ENCODE data around the gene SH3TC1.

The SH3TC1 gene

DNA sequence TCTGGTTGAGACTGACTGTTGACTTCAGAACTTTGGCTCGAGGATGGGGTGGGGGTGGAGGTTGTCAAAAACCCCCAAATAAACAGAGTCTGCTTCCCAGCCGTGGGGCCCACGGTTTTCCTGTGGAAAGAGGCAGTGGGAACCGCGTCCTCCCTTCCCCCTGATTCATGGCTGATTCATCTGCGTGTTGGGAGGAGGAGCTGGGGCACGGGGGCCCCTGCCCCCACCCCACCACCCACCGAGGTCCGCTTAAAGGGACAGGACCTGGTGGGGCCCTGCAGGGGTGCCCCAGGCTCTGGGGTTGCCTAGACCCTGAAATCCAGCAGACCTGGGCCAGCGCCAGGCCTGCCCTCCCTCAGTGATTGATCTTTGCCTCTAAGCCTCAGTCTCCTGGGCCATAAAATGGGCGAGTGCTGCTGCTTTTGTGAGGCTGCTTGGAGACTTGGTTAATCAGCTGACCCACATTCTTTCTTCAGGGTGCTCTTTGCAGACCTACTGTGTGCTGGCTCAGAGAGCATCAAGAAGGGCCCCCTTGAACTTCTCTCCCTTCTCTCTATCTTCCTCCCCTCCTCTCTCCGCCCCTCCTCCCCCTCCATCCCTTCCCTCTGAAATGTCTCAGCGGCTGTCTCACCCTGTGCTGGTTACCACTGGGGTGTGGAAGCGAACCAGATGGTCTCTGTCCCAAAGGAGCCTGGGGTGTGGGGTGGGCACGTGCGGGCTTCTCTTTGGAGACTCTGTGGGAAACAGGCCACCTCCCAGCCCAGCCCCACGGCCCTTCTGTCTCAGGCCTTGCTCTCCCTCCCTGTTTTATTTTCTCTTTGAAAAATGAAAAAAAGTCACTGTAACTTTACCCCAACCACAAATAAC, 79.6 kb downstream of the SH3TC1 start:
- peaks cover 7 to 82% (median 59%) of the 10 kb centered on the region in 5 donors for H3K4me1 ChIP-seq (ENCODE audit: control insufficient read depth in 5 of 5, insufficient read depth in 5 of 5, low read length in 5 of 5)
- no peaks in the 10 kb centered on the region for H3K27me3 ChIP-seq (ENCODE audit: control insufficient read depth in 5 of 5, insufficient read depth in 4 of 5, low read length in 5 of 5)
- H3K27ac ChIP-seq (ENCODE audit: low read depth, low read length) = peak overlapping the region; percentile 37
- no peak overlapping the region for H3K9ac ChIP-seq (ENCODE audit: low read length in 5 of 5)
- H3K9me3 ChIP-seq (ENCODE audit: control insufficient read depth in 5 of 5, low read length in 5 of 5) = no peaks in the 10 kb centered on the region
- H3K4me3 ChIP-seq (ENCODE audit: low read depth in 1 of 5, low read length in 5 of 5) = no peak overlapping the region
- H3K36me3 ChIP-seq (ENCODE audit: control insufficient read depth in 5 of 5, insufficient read depth in 5 of 5, low read length in 5 of 5) = no peaks in the 10 kb centered on the region

DNA sequence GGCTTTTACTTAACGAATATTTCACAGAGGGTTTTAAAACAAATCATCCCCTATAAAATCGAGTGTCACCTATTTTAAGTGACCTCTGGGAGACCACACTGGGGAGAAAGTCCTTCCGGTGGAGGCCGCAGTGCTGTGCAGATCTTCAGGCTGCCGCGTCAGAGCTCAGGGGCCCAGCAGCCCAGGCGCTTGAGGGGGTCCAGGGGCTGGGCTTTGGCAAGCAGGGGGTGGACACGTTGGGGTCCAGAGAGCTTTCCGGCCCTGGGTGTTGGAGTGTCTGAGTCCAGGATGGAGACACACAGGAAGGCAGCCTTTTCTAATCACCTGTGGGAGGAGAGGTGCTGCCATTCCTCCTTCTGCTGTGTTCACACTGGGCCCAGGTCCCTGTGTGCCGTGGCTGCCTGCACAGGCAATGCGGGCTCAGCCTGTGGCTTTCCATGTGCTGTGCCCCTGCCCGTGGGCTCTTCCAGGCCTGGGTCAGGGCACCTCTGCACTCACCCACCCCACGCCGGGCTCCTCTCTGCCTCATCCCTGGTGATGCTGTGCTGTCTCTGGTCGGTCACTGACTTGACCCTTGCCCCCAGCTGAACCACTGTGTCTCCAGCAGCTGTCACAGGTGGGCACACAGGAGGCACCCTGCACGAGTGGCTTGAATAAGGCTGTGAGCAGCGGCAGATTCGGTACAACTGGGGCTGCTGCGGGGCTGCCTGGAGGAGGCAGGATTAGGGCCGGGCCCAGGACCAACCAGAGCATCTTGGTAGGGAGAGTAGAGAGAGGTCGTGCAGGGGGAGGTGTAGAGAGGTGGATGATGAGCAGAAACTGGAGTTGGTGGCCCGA, 80.4 kb downstream of the SH3TC1 start:
- no peaks in the 10 kb centered on the region for H3K27me3 ChIP-seq (ENCODE audit: control insufficient read depth in 5 of 5, insufficient read depth in 4 of 5, low read length in 5 of 5)
- peaks cover 7 to 73% (median 52%) of the 10 kb centered on the region in 5 donors for H3K4me1 ChIP-seq (ENCODE audit: control insufficient read depth in 5 of 5, insufficient read depth in 5 of 5, low read length in 5 of 5)
- H3K36me3 ChIP-seq (ENCODE audit: control insufficient read depth in 5 of 5, insufficient read depth in 5 of 5, low read length in 5 of 5) = no peaks in the 10 kb centered on the region
- no peak overlapping the region for H3K4me3 ChIP-seq (ENCODE audit: low read depth in 1 of 5, low read length in 5 of 5)
- no peak overlapping the region for H3K27ac ChIP-seq (ENCODE audit: low read depth, low read length)
- peak overlapping the region in 1 of 5 donors; percentile 30 for H3K9ac ChIP-seq (ENCODE audit: low read length in 5 of 5)
- no peaks in the 10 kb centered on the region for H3K9me3 ChIP-seq (ENCODE audit: control insufficient read depth in 5 of 5, low read length in 5 of 5)

DNA sequence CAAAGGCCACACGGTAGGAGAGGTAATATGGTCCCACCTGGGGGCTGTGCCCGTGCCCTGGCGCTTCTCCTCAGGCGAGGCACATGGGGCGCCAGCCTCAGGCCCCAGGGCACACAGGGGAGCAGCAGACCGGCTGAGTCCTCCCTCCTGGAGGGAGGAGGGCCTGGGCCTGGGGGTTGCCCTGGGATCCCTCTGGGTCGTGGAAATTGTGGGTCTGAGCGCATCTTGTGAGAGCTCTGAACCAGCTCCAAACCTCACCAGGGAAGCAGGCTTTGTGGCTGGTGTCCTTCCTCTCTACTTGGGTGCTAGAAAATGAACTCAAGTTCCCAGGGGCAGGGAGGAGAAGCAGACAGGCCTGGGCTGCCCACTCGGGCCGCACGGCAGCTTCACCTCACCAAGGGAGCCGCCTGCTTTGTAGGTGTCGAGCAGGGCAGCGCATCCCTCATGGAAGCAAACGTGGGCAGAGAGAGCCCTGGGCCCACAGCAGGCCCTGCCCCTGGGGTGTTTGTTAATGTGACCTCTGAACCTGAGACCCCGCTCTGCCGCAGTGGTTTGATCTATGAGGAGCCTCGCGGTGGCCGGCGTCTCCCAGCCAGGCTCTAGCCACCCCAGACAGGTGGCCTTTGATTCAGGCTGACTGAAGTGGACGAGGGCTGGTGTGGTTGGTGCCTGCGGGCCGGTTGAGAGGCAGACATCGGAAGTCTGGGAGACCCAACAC, 81.2 kb downstream of the SH3TC1 start:
- Histone ChIP-seq H3K4me1 (ENCODE audit: control insufficient read depth in 5 of 5, insufficient read depth in 5 of 5, low read length in 5 of 5) (peaks cover 7 to 66% (median 45%) of the 10 kb centered on the region in 5 donors), H3K36me3 (ENCODE audit: control insufficient read depth in 5 of 5, insufficient read depth in 5 of 5, low read length in 5 of 5) (no peaks in the 10 kb centered on the region), H3K9me3 (ENCODE audit: control insufficient read depth in 5 of 5, low read length in 5 of 5) (no peaks in the 10 kb centered on the region), H3K9ac (ENCODE audit: low read length in 5 of 5) (peak overlapping the region in 1 of 5 donors; percentile 30), H3K4me3 (ENCODE audit: low read depth in 1 of 5, low read length in 5 of 5) (no peak overlapping the region), H3K27me3 (ENCODE audit: control insufficient read depth in 5 of 5, insufficient read depth in 4 of 5, low read length in 5 of 5) (no peaks in the 10 kb centered on the region), H3K27ac (ENCODE audit: low read depth, low read length) (no peak overlapping the region)

DNA sequence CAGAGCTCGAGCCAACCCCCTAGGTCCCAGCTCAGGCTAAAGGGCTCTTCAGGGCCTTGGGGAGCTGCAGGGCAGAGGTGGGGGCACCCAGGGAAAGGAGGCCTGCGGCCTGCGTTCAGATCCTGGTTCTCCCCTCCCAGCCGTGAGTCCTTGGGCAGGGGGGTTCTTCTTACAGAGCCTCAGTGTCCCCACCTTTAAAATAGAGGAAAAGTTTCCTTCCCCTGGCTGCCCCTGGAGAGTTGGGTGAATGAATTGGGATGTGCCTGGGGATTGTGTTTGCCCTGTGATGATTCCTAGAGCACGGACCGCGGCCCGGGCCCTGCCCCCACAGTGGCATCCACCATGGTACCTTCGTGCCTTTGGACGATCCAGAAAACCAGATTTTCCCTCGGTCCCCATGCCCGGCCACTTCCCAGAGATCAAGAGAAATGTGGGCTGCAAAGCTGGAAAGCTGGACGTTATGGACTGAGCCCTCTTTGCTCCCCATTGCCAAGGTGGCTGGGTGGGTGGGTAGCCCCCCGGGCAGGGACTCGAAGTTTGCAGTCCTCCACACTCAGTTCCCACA, 81.9 kb downstream of the SH3TC1 start:
- H3K36me3 ChIP-seq (ENCODE audit: control insufficient read depth in 5 of 5, insufficient read depth in 5 of 5, low read length in 5 of 5) = peaks cover 0 to 3% (median 0%) of the 10 kb centered on the region in 5 donors
- no peak overlapping the region for H3K27ac ChIP-seq (ENCODE audit: low read depth, low read length)
- peaks cover 4 to 59% (median 39%) of the 10 kb centered on the region in 5 donors for H3K4me1 ChIP-seq (ENCODE audit: control insufficient read depth in 5 of 5, insufficient read depth in 5 of 5, low read length in 5 of 5)
- no peaks in the 10 kb centered on the region for H3K9me3 ChIP-seq (ENCODE audit: control insufficient read depth in 5 of 5, low read length in 5 of 5)
- H3K27me3 ChIP-seq (ENCODE audit: control insufficient read depth in 5 of 5, insufficient read depth in 4 of 5, low read length in 5 of 5) = no peaks in the 10 kb centered on the region
- no peak overlapping the region for H3K4me3 ChIP-seq (ENCODE audit: low read depth in 1 of 5, low read length in 5 of 5)
- H3K9ac ChIP-seq (ENCODE audit: low read length in 5 of 5) = no peak overlapping the region

DNA sequence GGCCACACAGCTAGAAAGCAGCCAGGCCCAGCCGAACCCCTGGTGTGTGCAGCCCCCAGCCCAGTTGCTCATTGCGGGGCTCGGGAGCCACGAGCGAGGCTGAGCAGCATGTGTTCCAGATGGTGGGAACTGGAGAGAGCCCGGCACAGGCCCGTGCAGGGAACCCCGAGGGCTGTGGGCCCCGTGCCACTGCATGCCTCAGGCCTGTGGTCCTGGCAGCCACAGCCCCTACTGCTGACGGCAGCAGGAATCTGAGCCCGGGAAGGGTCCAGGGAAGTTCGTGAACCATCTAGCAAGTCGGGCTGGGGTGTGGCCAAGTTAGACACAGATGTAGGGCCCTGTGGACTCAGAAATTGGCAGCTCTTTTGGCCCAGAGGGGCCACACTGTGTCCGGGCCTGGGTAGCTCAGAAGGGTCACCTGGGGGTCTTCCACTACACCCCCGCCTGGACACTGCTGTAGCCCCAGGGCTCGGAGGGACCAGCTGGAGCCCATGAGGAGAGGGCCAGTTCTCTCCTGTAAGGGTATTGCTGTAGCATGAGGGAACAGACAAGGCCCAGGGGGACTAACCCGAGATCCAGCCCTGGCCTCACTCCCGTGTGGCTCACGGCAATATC, 82.5 kb downstream of the SH3TC1 start:
- H3K36me3 ChIP-seq (ENCODE audit: control insufficient read depth in 5 of 5, insufficient read depth in 5 of 5, low read length in 5 of 5) = peaks cover 0 to 4% (median 0%) of the 10 kb centered on the region in 5 donors
- no peaks in the 10 kb centered on the region for H3K9me3 ChIP-seq (ENCODE audit: control insufficient read depth in 5 of 5, low read length in 5 of 5)
- H3K4me3 ChIP-seq (ENCODE audit: low read depth in 1 of 5, low read length in 5 of 5) = no peak overlapping the region
- no peaks in the 10 kb centered on the region for H3K27me3 ChIP-seq (ENCODE audit: control insufficient read depth in 5 of 5, insufficient read depth in 4 of 5, low read length in 5 of 5)
- H3K4me1 ChIP-seq (ENCODE audit: control insufficient read depth in 5 of 5, insufficient read depth in 5 of 5, low read length in 5 of 5) = peaks cover 4 to 53% (median 33%) of the 10 kb centered on the region in 5 donors
- peak overlapping the region in 1 of 5 donors; percentile 13 for H3K9ac ChIP-seq (ENCODE audit: low read length in 5 of 5)
- H3K27ac ChIP-seq (ENCODE audit: low read depth, low read length) = no peak overlapping the region

DNA sequence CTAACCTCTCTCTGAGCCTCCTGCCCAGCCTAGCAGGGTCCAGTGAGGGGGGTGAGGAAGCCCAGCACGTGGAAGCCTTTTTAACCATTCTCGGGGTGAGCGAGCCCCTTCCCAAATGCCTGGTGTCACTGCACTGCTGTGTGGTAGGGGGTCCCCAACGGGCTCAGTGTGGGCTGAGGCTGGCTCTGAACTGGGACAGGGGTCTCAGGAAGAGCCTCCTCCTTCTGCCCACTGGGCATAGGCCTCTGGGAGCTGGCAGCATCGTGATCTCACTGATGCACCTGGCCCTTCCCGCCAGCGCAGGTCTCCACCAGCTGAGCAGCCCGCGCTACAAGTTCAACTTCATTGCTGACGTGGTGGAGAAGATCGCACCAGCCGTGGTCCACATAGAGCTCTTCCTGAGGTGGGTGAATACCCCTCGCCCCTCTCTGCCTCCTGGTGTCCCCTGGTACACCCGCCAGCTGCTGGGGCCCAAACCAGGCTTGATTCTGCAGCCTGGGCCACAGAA, 83.1 kb downstream of the SH3TC1 start:
- no peak overlapping the region for H3K27ac ChIP-seq (ENCODE audit: low read depth, low read length)
- no peak overlapping the region for H3K9ac ChIP-seq (ENCODE audit: low read length in 5 of 5)
- peaks cover 2 to 47% (median 27%) of the 10 kb centered on the region in 5 donors for H3K4me1 ChIP-seq (ENCODE audit: control insufficient read depth in 5 of 5, insufficient read depth in 5 of 5, low read length in 5 of 5)
- no peaks in the 10 kb centered on the region for H3K27me3 ChIP-seq (ENCODE audit: control insufficient read depth in 5 of 5, insufficient read depth in 4 of 5, low read length in 5 of 5)
- no peaks in the 10 kb centered on the region for H3K9me3 ChIP-seq (ENCODE audit: control insufficient read depth in 5 of 5, low read length in 5 of 5)
- H3K36me3 ChIP-seq (ENCODE audit: control insufficient read depth in 5 of 5, insufficient read depth in 5 of 5, low read length in 5 of 5) = peaks cover 0 to 7% (median 2%) of the 10 kb centered on the region in 5 donors
- H3K4me3 ChIP-seq (ENCODE audit: low read depth in 1 of 5, low read length in 5 of 5) = no peak overlapping the region

DNA sequence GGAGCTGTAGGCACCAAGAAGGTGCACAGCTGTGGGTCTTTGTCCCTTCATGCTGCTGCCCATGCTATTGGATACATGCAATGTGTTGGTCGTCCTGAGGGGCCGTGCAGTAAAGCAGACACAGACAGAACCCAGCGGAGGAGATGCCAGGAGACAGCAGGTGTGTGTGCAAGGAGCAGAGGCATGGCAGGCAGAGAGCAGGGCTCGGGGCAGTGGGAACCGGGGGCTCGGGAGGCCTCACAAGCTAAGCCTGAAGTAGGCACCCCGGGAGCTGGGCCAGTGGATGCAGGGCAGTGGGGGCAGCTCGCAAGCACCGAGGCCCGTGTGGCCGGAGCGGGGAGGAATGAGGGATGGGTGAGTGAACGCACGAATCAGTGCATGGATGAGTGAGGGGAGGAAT, 83.7 kb downstream of the SH3TC1 start:
- no peaks in the 10 kb centered on the region for H3K9me3 ChIP-seq (ENCODE audit: control insufficient read depth in 5 of 5, low read length in 5 of 5)
- no peaks in the 10 kb centered on the region for H3K27me3 ChIP-seq (ENCODE audit: control insufficient read depth in 5 of 5, insufficient read depth in 4 of 5, low read length in 5 of 5)
- H3K27ac ChIP-seq (ENCODE audit: low read depth, low read length) = no peak overlapping the region
- no peak overlapping the region for H3K4me3 ChIP-seq (ENCODE audit: low read depth in 1 of 5, low read length in 5 of 5)
- H3K36me3 ChIP-seq (ENCODE audit: control insufficient read depth in 5 of 5, insufficient read depth in 5 of 5, low read length in 5 of 5) = peaks cover 0 to 10% (median 4%) of the 10 kb centered on the region in 5 donors
- H3K4me1 ChIP-seq (ENCODE audit: control insufficient read depth in 5 of 5, insufficient read depth in 5 of 5, low read length in 5 of 5) = peaks cover 0 to 41% (median 22%) of the 10 kb centered on the region in 5 donors
- H3K9ac ChIP-seq (ENCODE audit: low read length in 5 of 5) = no peak overlapping the region

DNA sequence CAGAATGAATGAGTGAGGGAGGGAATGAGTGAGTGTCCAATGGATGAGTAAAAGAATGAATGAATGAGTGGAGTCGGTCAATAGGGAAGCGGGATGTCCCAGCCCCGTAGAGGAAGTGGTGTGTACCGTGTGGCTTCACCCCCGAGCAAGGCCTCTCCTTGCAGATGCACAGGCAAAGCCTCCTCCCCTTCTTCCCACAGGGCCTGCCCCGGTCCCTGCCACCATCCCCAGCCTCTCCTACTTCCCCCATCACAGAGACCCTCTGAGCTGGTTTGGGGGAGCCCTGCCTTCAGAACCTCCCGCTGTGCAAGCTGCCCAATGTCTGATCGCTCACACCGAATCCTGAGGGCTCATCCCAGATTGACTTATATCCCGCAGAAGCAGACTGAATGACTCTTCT, 84.1 kb downstream of the SH3TC1 start:
- Histone ChIP-seq H3K4me3 (ENCODE audit: low read depth in 1 of 5, low read length in 5 of 5) (no peak overlapping the region), H3K9me3 (ENCODE audit: control insufficient read depth in 5 of 5, low read length in 5 of 5) (no peaks in the 10 kb centered on the region), H3K27me3 (ENCODE audit: control insufficient read depth in 5 of 5, insufficient read depth in 4 of 5, low read length in 5 of 5) (no peaks in the 10 kb centered on the region), H3K4me1 (ENCODE audit: control insufficient read depth in 5 of 5, insufficient read depth in 5 of 5, low read length in 5 of 5) (peaks cover 0 to 37% (median 17%) of the 10 kb centered on the region in 5 donors), H3K36me3 (ENCODE audit: control insufficient read depth in 5 of 5, insufficient read depth in 5 of 5, low read length in 5 of 5) (peaks cover 0 to 10% (median 4%) of the 10 kb centered on the region in 5 donors), H3K9ac (ENCODE audit: low read length in 5 of 5) (no peak overlapping the region), H3K27ac (ENCODE audit: low read depth, low read length) (no peak overlapping the region)

DNA sequence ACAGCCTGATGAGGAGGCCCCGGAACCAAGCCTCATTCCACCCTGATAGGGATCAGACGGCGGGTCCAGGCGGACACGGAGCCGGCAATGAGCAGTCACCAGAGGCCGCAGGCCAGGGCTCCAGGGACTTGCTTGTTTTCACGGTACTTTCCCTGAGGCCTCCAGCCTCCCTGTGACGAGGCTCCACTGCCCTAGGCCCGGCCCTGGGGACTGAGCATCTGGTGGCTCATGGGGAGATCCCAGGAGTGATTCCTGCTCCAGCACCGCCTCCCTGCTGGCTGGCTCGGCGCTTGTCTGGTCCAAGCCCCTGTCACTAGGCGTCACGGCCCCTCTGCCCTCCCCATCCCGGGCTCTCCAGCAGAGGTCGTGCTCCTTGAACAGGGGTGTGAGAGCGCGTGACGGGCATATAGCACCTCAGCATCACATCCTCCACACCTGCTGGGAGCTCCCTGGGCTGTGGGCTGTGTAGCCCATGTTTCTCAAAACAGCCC, 84.6 kb downstream of the SH3TC1 start:
- Histone ChIP-seq H3K27me3 (ENCODE audit: control insufficient read depth in 5 of 5, insufficient read depth in 4 of 5, low read length in 5 of 5) (no peaks in the 10 kb centered on the region), H3K9ac (ENCODE audit: low read length in 5 of 5) (no peak overlapping the region), H3K4me1 (ENCODE audit: control insufficient read depth in 5 of 5, insufficient read depth in 5 of 5, low read length in 5 of 5) (peaks cover 0 to 32% (median 15%) of the 10 kb centered on the region in 5 donors), H3K4me3 (ENCODE audit: low read depth in 1 of 5, low read length in 5 of 5) (no peak overlapping the region), H3K36me3 (ENCODE audit: control insufficient read depth in 5 of 5, insufficient read depth in 5 of 5, low read length in 5 of 5) (peaks cover 0 to 10% (median 4%) of the 10 kb centered on the region in 5 donors), H3K27ac (ENCODE audit: low read depth, low read length) (no peak overlapping the region), H3K9me3 (ENCODE audit: control insufficient read depth in 5 of 5, low read length in 5 of 5) (no peaks in the 10 kb centered on the region)

Data from subcutaneous abdominal adipose tissue (tissue), 5 donors.